T-helper 9 cell (primary cell): ENCODE data around the gene CYP4F11.
"Not testable (repeated sequence)": the region's sequence is repeated elsewhere in the genome, so short reads cannot be mapped to it uniquely, and the experiment has no call there.

Experiments used
- DNase-seq: peaks from one replicate; pipeline ENCODE4 v3.0.0-alpha.2; 2020

Gene CYP4F11

DNA sequence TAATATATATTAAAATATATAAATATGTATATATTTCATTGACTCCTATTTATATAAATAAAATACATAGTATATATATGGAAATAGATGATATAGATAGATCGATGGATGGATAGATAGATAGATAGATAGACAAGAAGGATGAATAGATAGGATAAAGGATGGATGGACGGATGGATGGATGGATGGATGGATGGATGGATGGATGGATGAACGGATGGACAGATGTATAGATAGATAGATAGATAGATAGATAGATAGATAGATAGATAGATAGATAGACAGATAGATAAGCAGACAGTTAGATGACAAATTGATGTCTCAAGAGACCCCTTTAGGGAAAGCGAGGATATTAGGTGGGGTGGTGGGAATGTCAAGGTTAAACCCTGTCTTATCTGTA, 15.1 kb downstream of the CYP4F11 start:
- no peak for DNase-seq

DNA sequence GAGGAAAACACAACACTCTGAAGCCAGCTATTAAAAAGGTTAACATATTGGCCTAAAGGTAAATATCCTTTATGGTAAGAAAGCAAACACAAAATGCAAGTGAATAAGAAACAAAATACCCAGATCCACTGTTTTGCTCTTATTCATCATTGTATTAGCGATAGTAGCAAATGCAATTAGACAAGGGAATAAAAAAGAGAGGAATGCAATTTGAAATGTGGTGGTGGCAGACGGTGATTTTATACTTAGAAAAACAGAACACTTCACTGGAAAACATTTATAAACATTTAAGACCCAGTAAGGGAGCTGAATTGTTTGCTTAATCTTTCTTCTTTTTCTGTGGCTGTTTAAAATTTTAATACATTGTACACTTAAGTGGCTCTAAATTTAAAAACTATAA, 19.2 kb downstream of the CYP4F11 start:
- no peak for DNase-seq

DNA sequence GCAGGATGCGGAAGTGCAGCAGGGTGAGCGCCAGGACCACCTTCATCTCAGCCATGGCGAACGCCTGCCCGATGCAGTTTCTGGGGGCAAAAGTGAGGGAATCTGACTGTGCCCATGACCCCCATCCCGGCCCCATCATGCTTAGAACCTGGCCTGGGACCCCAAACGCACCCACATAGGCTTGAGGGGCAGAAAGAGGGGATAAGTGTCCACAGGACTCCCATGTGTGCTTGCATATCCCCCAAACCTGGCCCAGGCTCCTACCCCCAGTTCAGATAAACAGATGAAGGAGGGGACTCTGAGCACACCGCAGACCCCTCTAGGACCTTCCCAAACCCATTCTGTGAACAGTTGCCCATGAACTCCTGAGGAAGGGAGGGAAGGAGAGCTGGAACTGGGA, 20.5 kb downstream of the CYP4F11 start:
- no peak for DNase-seq

DNA sequence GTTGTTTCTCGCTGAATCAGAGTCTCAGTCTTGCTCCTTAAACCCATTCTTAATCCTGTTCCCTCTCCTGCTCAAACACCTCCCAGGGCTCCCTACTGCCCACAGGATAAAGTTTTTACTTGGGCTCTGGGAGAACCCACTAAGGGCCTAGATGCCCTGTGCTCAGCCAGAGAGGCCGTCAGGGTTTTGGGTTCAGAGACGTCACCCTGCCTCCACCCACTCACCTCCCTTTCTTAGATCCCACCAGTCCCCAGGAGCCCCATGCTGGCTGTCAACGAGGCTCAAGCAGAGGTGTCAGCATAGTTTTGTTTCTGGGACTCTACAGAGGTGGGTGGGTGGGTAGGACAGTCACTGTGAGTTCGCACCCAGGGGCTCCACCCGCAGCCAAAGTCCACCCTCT, 20.9 kb downstream of the CYP4F11 start:
- no peak for DNase-seq

DNA sequence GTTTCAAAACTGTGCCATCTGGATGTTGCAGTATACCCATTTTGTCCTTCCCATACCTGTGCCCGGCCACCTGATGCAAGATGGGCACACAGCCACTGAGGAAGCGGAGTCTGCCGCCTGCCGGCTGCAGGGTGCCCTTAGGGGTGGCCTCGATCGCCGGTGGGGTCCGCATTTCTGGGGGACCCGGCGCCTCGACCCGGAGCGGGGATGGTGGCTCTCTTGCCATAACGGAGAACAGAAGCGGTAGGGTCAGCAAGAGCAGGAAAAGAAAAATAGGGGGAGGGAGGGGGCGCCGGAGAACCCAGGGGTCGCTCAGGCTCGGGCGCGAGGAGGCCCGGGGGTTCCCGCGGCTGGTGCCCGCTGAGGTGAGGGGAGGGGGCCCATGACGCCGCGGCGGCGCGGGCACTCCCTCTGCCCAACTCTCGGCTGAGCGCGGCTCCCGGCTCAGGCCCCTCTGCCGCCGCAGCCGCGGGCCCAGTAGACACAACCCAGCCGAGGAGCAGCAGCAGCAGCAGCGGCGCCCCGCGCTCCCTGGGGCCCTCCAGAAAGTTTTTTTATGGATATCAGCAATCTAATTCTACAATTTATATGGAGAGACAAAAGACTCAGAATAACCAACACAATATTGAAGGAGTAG, 22.6 kb downstream of the CYP4F11 start:
- DNase-seq = no peak

DNA sequence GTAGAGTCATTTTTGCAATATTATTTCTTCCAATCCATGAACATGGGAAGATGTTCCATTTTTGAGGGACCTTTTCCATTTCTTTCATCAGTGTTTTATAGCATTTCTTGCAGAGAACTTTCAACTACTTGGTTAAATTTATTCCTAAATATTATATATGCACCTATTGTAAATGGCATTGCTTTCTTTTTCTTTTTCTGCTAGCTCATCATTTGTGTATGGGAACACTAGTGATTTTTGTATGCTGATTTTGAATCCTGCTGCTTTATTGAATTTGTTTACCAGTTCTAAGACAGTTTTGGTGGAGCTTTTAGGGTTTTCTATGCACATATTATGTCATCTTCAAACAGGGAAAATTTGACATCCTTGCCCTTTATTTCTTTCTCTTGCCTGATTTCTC, 29.3 kb downstream of the CYP4F11 start:
- no peak for DNase-seq

DNA sequence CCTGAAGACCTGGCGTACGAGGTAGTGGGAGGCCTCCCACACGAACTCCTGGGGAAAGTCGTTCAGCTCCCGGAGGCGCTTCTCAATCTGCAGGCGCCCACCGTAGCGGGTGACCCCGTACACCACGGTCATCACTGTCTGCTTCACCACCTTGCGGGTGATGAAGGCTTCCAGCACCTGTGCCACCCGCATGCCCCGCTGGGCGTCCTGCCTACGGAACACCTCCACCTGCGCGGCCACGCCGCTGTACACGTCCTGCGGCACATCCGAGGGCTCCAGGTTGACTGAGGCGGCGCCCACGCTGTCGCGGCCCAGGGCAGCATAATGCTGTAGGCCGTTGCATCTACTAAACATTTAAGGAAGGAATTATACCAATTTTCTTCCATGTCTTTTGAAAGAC, 31.4 kb downstream of the CYP4F11 start:
- DNase-seq = not testable (repeated sequence)

DNA sequence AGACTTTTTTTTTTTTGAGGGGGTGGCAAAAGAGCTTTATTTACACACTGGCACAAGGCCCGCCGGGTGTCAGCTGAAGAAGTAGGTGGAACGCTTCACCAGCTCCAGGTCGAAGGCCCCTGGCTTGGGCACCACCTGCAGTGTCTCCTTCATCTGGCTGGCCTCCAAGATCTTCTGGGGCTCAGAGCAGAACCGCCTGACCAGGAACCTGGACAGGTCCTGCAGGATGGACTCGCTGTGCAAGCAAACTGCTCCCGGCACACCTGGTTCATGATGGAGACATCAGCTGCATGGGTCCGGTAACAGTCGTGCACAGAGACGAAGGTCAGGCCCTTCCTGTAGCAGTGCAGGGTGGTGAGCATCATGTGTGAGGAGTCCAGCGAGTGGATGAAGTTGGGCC, 32.1 kb downstream of the CYP4F11 start:
- no peak for DNase-seq

DNA sequence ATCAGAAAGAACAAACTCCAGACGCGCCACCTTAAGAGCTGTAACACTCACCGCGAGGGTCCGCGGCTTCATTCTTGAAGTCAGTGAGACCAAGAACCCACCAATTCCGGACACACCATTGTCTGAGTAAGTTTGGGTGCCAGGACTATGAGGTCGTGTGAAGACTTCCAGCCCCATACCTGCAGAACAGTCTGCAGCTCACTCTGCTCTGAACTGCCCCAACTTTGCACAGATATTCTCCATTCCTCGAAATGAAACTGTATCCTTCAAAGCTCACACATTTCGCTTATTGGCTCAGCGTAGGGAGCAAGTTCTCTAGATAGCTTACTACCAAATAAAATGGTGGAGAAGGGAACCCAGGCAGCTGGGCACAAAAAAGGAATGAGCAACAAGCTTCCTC, 33.8 kb downstream of the CYP4F11 start:
- no peak for DNase-seq

DNA sequence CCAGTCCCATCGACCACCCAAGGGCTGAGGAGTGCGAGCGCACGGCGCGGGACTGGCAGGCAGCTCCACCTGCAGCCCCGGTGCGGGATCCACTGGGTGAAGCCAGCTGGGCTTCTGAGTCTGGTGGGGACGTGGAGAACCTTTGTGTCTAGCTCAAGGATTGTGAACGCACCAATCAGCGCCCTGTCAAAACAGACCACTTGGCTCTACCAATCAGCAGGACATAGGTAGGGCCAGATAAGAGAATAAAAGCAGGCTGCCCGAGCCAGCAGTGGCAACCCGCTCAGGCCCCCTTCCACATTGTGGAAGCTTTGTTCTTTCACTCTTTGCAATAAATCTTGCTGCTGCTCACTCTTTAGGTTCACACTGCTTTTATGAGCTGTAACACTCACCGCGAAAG, 34.3 kb downstream of the CYP4F11 start:
- DNase-seq = not testable (repeated sequence)

DNA sequence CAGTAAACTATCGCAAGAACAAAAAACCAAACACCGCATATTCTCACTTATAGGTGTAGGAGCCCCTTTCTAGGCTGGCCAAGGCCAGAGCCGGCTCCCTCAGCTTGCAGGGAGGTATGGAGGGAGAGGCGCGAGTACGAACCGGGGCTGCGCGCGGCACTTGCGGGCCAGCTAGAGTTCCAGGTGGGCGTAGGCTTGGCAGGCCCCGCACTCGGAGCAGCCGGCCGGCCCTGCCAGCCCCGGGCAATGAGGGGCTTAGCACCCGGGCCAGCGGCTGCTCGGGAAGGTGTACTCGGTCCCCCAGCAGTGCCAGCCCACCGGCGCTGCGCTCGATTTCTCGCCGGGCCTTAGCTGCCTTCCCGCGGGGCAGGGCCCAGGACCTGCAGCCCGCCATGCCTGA, 34.8 kb downstream of the CYP4F11 start:
- DNase-seq = not testable (repeated sequence)

DNA sequence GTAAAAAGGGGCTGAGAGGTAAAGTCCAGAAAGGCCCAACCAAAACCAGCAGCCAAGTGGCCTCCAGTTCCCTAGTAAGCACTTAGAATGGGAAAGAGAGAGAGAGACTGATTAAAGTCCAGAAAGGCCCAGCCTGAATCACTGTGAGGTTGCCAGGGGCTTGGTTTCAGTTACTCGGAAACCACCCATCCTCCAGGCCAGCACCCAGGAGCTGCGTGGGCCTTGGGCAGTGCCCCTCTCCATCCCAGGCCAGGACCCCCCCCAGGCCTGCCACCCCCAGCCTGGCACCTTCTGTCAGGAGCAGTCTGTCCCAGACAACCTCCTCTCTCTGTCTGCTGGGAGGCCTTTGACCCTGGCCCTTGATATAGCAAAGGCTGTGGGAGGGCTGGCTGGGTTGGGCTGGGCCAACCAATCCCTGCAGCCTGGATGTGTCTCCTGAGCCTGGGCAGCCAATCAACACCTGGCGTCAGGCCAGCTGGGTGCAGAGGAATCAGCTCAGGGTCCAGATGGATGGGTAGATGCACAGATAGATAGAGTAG, 36.5 kb downstream of the CYP4F11 start, which contains the start of gene CYP4F2:
TSS of gene CYP4F2 (minus strand) at position 337 of the 539 bp plus-strand sequence. CDS start 463 bp downstream, outside the sequence.
- DNase-seq = no peak

DNA sequence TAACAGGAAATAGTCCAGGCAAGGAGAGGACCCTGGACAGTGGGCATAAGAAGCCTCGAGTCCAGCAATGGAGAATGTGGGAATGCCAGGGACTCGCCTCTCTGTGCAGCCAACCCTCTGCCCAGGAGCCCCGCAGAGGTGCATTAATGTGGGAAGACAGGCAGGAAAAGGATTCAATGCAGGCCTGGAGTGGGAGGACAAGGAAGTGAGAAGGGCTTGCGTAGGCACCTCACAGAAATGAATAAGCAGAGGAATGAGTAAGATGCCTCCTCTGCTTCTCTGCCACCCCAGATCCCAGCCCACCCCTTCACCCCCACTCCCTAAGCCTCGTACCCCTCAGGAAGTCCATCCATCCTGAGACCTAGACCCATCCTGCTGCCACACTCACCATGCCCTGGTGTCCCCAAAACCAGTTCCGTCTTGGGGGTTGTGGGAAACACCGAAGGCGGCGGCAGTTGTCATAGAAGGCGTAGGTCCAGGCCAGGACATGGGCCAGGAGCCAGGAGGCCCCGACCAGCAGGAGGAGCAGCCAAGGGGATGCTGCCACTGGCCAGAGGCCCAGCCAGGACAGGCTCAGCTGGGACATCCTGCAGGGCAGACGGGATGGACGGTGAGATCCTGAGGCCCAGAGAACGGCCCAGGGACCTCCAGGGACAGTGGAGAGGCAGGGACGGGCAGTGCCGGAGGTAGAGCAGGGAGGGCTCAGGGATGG, 37.1 kb downstream of the CYP4F11 start:
- no peak for DNase-seq

DNA sequence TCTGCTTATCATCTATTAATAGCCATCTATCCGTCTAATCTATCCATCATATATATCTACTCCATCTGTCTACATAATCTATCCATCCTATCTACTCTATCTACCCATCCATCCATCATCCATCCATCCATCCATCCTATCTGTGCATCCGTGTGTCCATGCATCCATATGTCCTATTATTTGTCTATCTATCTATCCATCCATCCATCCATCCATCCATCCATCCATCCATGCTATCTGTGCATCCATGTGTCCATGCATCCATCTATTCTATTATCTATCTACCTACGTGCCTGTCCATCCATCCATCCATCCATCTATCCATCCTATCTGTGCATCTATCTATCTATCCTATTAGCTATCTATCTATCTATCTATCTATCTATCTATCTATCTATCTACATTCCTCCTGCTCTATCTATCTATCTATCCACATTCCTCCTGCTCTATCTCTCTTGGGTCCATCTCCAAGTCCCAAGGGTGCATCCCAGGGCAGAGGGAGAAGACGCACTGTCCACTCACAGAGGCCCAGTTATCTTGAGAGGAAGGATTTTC, 38.4 kb downstream of the CYP4F11 start:
- no peak for DNase-seq

DNA sequence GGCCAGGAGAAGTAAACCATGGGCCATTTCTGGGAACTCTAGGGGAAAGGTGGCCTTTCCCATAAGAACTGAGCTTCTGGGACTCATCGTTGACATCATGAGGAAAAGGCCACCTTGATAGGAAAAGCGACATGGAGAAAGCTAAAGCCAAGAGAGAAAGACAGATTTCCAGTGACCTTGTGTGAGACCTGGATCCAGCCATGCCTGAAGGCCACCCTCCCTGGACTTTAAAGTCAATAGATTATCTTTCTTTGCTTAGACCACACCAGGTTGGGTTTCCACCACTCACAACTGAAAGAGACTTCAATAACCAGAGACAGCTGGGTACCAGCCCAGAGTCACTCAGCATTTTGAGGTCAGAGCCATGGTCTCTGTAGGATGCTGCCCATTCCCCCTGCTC, 40.0 kb downstream of the CYP4F11 start:
- DNase-seq = no peak

DNA sequence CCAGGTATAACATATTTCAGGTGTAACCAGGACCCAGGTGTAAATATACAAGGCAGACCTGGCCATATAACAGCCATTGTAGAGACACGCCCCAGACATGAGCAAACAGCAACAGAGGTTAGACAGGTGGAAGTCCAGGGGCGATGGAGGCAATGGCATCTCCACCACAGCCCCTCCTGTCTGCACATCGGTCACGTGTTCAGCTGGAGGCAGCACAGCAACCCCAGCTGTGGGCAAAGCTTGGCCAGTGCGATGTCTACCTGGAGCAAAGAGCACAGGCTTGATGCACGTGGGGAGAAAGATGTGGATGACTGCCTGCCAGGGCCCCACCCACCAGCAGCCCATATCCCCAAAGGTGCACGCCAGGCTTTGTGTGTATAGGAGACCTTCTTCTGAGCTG, 40.9 kb downstream of the CYP4F11 start:
- no peak for DNase-seq

DNA sequence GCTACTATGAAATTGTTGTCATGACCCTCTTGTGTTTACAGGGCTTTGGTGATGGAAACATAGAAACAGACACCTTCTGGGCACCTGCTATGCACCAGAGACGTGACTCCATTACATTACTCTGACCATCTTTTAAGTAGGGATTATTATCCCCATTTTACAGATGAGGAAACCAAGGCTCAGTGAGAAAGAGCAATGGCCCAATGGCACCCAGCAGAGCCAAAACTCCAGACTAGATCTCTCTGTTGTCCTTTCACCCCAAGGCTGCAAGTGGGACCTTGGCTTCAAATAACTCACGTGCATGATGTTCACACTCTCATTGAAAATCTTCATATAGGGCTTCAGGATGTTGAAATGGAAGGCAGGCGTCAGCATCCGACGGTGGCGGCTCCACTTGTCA, 42.3 kb downstream of the CYP4F11 start:
- no peak for DNase-seq

DNA sequence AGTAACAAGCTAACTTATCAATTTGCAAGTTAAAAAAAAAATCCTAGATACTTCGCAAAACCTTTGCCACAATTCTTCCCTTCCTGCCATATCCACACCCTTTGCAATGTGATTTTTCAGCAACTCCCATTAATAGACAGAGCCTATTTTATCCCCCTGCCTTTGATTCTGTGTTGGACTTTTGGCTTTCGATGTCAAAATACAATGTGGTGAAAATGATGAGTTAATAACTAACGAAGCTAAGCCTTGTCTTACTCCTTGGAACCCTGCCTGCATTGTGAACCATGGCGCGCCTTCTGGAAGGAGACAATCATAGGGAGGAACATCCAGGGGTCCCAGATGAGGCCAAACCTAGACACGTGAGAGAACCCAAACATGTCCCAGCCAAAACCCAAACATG, 42.9 kb downstream of the CYP4F11 start:
- DNase-seq = no peak

DNA sequence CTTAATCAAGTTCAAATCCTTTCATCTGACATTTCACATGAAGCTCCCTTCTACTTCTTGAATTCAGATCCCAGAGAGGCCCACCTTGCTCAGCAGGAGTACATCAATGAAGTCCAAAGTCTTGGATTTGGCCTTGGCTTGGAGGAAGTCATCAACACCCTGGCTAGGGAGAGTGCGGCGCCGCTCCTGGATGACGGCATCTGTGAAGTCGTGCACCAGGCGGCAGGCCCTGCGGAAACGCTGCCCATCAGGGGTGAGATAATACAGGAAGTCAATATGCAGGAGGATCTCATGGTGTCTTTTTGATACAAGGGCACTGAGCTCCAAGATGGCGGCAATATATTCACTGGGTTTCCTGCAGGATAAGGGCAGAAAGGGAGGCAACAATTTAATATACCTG, 45.0 kb downstream of the CYP4F11 start:
- not testable (repeated sequence) for DNase-seq

DNA sequence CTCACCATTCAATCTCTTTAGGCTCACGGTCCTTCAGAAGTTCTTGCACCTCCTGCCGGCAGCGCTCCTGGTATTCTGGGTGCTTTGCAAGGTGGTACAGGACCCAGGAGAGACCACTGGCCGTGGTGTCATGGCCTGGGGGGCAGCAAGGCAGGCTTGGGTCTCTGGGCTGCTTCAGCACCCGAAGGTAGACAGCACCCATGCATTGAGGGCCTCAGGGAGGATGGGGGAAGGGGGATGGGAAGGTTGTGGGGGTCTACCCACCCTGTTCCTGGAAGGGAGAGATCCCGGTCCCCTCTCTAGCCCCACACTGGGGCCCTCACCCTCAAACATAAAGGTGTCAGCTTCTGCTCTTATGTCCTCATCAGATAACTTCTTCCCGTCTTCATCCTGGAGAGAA, 48.4 kb downstream of the CYP4F11 start:
- no peak for DNase-seq

DNA sequence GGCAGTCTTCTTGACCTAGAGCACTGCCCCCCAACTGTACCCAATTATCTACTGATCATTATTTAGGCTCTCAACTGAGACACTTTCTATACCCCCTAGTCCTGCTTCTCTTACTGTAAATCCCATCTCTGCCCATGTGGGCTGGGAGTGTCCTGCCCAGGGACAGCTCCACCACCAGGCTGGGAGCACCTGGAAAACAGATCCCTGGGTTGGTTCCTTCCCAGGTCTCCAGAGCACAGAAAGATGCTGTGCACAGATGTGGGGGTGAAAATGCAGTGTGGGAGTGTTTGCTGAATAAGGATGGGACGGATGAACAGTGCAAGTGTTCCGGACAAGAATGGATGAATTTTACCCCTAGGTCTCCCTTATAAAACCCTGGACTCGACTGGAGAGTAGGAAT, 49.2 kb downstream of the CYP4F11 start:
- no peak for DNase-seq

DNA sequence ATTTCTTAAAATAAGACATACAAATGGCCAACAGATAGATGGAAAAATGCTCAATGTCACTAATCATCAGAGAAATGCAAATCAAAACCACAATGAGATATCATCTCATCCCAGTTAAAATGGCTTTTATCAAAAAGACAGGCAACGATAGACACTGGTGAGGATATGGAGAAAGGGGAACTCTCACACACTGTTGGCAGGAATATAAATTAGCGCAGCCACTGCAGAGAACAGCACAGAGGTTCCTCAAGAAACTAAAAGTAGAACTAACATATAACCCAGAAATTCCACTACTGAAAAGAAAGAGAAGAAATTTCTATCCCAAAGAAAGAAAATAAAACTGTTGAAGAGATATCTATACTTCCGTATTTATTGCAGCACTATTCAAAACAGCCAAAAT, 51.0 kb downstream of the CYP4F11 start:
- not testable (repeated sequence) for DNase-seq

DNA sequence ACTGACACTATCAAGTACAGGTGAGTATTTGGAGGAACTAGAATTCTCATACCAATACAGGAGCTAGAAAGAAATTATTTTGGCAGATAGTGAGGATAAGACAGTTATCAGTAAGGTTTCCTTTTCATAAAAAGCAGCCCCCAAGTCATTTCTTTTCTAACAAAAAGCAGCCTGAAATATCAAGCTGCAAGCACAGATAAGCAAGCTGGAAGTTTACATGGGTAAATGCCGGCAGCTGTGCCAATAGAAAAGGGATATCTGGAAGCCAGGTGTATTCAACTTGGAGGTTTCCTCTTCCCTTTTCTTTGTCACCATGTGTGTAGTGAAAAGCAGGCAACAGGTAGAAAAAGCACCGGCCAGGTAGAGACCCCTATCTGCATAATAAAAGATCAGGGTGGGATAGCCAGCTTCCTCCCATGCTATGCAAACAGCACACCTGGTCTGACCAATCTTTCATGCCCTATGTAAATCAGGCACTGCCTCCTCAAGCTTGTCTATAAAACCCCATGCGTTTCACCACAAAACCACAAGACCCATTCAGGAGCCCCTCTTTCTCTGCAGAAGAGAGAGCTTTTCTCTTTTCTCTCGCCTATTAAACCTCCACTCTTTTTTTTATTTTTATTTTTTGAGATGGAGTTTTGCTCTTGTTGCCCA, 59.4 kb downstream of the CYP4F11 start:
- DNase-seq = no peak

DNA sequence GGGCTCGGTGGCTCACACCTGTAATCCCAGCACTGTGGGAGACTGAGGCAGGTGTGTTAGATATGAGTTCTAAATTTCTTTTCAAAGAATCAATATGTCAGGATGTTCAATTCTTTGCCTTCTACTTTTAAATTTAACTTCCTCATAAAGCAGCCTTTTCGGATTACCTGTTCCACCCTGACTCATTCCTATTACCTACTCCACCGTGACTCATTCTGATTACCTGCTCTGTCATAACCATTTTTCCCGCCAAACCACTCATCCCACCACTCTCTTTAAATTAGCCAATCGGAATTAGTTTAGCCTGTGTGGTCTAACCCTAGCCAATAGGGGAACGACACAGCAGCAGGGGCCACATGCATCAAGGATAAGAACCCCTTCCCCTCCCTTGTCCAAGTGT, 60.6 kb downstream of the CYP4F11 start:
- DNase-seq = not testable (repeated sequence)
